Heart left ventricle (tissue), 16 donors: ENCODE data around the gene LCN2. TPM values are rescaled to one million over a fixed set of nuclear protein-coding genes. Genes with fewer than 3 reads are reported as not detected.

Experiments used
- ATAC-seq, 4 donors: fragments of 200-7000 bp; cut with Tn5 transposase; one replicate each; pipeline ENCODE4 v1.9.1; 2020 to 2022; ENCODE audit warnings: moderate library complexity in 4 of 4, mild to moderate bottlenecking in 3 of 4, moderate number of reproducible peaks in 1 of 4
- DNase-seq, 5 donors: peaks; one replicate each; pipeline ENCODE4 v3.0.0-alpha.2; 2020
- H3K27ac ChIP-seq, 12 donors: fragments of 200-600 bp; sonication (generic) in 4 of 12; one replicate each; pipeline versions ENCODE4 v1.5.0 to v1.8.0; 2016 to 2022; ENCODE audit warnings: mild to moderate bottlenecking in 2 of 12
- H3K27me3 ChIP-seq, 9 donors: fragments of 200-600 bp; sonication (generic) in 2 of 9; one replicate each; pipeline versions ENCODE4 v1.5.1 to v1.8.0; 2016 to 2022; ENCODE audit warnings: mild to moderate bottlenecking in 3 of 9
- H3K36me3 ChIP-seq, 9 donors: fragments of 200-600 bp; sonication (generic) in 2 of 9; one replicate each; pipeline versions ENCODE4 v1.5.0 to v1.8.0; 2018 to 2022; ENCODE audit warnings: mild to moderate bottlenecking in 2 of 9
- H3K4me1 ChIP-seq, 12 donors: fragments of 200-600 bp; sonication (generic) in 4 of 12; one replicate each; pipeline versions ENCODE4 v1.5.0 to v1.8.0; 2016 to 2022; ENCODE audit warnings: mild to moderate bottlenecking in 3 of 12
- H3K4me3 ChIP-seq, 12 donors: fragments of 200-600 bp; sonication (generic) in 4 of 12; one replicate each; pipeline versions ENCODE4 v1.5.0 to v1.8.0; 2017 to 2022; ENCODE audit warnings: mild to moderate bottlenecking in 9 of 12, moderate library complexity in 4 of 12
- H3K9me3 ChIP-seq, 12 donors: fragments of 200-600 bp; sonication (generic) in 4 of 12; one replicate each; pipeline versions ENCODE4 v1.5.0 to v1.8.0; 2016 to 2022; ENCODE audit warnings: mild to moderate bottlenecking in 1 of 12
- POLR2A ChIP-seq, 2 donors: fragments of 450-650 bp; IDR thresholded peaks; one replicate each; pipeline ENCODE4 v1.6.1; 2017; ENCODE audit warnings: antibody characterized with exemption in 2 of 2, mild to moderate bottlenecking in 2 of 2, moderate library complexity in 2 of 2
- WGBS, 4 donors: extraction: QIAGEN DNeasy Blood & Tissue Kit in 2 of 4; methylation state at CpG; one replicate each; pipeline versions ENCODE4 v1.1.5 to v1.1.7; 2013 to 2018; 5-methylcytosine and 5-hydroxymethylcytosine counted together
- intact Hi-C, 10 donors: fragments of 100-400 bp; cut with DNase I; formaldehyde crosslinking; loops; one replicate each; pipeline versions ENCODE4 v1.11.1 to v1.14.2; 2022
- polyA plus RNA-seq, 2 donors: library from polyadenylated mRNA; stranded (reverse); fragments of 200-250 nt; gene quantifications; one replicate each; pipeline ENCODE4 v1.2.3, GENCODE V29; 2013
- total RNA-seq, 9 donors: library from RNA; depleted of rRNA in 2 of 9; stranded (reverse); fragments of >200 nt in 2 of 9; fragmentation: NEBNext Ultra II Directional in 3 of 9; extraction: Animal tissue kit (Norgen Biotek cat#: 25700) in 3 of 9; gene quantifications; one replicate each; pipeline versions ENCODE4 v1.1.0 to v1.2.4, GENCODE V29; 2016 to 2023
- TF ChIP-seq, protein P1 (sequence below), 12 donors: fragments of 200-600 bp; sonication (generic) in 4 of 12; IDR thresholded peaks; one replicate each; pipeline versions ENCODE4 v1.5.0 to v1.8.0; 2018 to 2022; ENCODE audit warnings: antibody characterized with exemption in 12 of 12, mild to moderate bottlenecking in 5 of 12
- donor health status: ischemic (EF 13 %, LVEDD 7.1; RV severe dilation, severe dysfunction).
- donor health status: healthy with polysubstance abuse.
- donor health status: DM: no; HTN: yes; CAD: no.
- donor health status: DM: no; HTN: no; CAD: no.
- donor health status: ischemic (EF 25% LVEDD 6.9; RV normal size, moderate dysfunction).
- donor health status: ischemic (EF 25% LVEDD 5.7; RV mildly dilated, moderate dysfunction).
- donor health status: healthy.
- donor health status: DM: yes; HTN: yes; CAD: no.
- donor health status: ischemic (EF 35%, LVEDD 5.7; RV mildly dilated, moderate dysfunction).
- donor health status: nonischemic (EF 11% LVEDD 7.7; RV severe dilation, severe dysfunction).
- donor health status: DM: yes; HTN: yes; CAD: no.
- donor health status: PGD.
- donor health status: ischemic (EF 29% LVEDD 5.4; RV normal size, mild dysfunction).
- donor health status: nonischemic (EF 23%, LVEDD 6.1; RV moderate dilation, normal function).

Gene LCN2
- total and polyA plus RNA-seq, 11 donors: 1.1 to 5.8 TPM; not detected in 9

DNA sequence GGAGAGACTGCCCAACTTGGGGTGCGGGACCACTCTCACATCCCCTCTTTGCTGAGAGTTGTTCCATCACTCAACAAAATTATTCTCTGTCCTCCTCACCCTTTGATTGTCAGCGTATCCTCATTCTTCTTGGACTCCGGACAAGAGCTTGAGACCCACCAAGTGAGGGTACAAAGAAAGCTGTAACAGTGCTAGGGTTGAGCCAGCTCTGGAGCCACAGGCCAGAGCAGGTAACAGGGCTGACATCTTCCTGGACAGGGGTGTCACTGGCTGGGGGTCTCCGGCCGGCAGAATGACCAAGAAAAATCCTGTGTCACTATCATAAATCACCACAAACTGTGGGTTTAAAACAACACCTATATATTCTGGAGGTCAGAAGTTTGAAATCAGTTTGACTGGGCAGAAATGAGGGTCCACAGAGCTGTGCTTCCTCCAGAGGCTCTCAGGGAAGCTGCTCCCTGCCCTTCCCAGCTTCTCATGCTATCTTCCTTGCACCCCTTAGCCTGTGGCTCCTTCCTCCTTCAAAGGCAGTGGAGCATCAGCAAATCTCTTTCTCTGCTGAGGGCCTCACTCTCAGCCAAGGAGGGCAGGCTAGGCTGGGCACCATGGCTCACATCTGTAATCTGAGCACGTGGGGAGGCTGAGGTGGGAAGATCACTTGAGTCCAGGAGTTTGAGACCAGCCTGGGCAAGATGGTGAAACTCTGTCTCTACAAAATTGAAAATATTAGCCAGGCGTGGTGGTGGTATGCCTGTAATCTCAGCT, 6.7 kb downstream of the LCN2 start:
- TF ChIP-seq POLR2A (IDR thresholded peaks at IDR 0.05): no peak
- TF ChIP-seq, protein P1, sequence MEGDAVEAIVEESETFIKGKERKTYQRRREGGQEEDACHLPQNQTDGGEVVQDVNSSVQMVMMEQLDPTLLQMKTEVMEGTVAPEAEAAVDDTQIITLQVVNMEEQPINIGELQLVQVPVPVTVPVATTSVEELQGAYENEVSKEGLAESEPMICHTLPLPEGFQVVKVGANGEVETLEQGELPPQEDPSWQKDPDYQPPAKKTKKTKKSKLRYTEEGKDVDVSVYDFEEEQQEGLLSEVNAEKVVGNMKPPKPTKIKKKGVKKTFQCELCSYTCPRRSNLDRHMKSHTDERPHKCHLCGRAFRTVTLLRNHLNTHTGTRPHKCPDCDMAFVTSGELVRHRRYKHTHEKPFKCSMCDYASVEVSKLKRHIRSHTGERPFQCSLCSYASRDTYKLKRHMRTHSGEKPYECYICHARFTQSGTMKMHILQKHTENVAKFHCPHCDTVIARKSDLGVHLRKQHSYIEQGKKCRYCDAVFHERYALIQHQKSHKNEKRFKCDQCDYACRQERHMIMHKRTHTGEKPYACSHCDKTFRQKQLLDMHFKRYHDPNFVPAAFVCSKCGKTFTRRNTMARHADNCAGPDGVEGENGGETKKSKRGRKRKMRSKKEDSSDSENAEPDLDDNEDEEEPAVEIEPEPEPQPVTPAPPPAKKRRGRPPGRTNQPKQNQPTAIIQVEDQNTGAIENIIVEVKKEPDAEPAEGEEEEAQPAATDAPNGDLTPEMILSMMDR (IDR thresholded peaks at IDR 0.05): no peak
- WGBS, 4 donors: 82 to 92% (median 89%) methylated on average over 7 of the region's 7 CpGs
- H3K36me3 ChIP-seq: no peaks in the 10 kb centered on the region
- DNase-seq (peak in 2 of 5 donors; percentile 4 to 16), ATAC-seq (no peak)
- no peak overlapping the region for H3K27ac ChIP-seq
- intact Hi-C loops: no loop called here
- H3K4me3 ChIP-seq: no peak overlapping the region
- H3K4me1 ChIP-seq: peaks cover 0 to 12% (median 7%) of the 10 kb centered on the region in 12 donors
- H3K9me3 ChIP-seq: no peaks in the 10 kb centered on the region
- no peaks in the 10 kb centered on the region for H3K27me3 ChIP-seq

GRCh38 chr9:128159522-128159783, 10.2 kb downstream of the LCN2 start:
- WGBS, 4 donors: 31 to 35% (median 33%) methylated on average over 8 to 11 of the region's 11 CpGs
- Histone ChIP-seq H3K36me3 (peaks cover 0 to 23% (median 12%) of the 10 kb centered on the region in 9 donors), H3K27ac (peak overlapping the region in 11 of 12 donors; percentile 58 to 87 (median 76)), H3K4me1 (peaks cover 0 to 23% (median 9%) of the 10 kb centered on the region in 12 donors), H3K9me3 (no peaks in the 10 kb centered on the region), H3K27me3 (no peaks in the 10 kb centered on the region), H3K4me3 (peak overlapping the region; percentile 21 to 92 (median 73))
- DNase-seq (no peak), ATAC-seq (peak in 1 of 4 donors; percentile 0)
- TF ChIP-seq, protein P1 (IDR thresholded peaks at IDR 0.05): no peak
- no peak for TF ChIP-seq POLR2A (IDR thresholded peaks at IDR 0.05)
- intact Hi-C loops: no loop called here

GRCh38 chr9:128159784-128160602, 10.7 kb downstream of the LCN2 start, which contains the start of gene BBLN:
TSS of gene BBLN (plus strand) at chr9:128160265. CDS start at chr9:128160408, 143 bp downstream.
- WGBS, 4 donors: 1% methylated on average over 36 to 77 of the region's 77 CpGs
- peak; percentile 96 to 98 (median 96) for DNase-seq
- Histone ChIP-seq H3K4me3 (peak within 1 kb of the TSS; percentile 57 to 92 (median 76)), H3K36me3 (peaks cover 0 to 28% (median 17%) of the 10 kb centered on the region in 9 donors), H3K4me1 (peaks cover 0 to 23% (median 9%) of the 10 kb centered on the region in 12 donors), H3K27ac (peak within 1 kb of the TSS in 11 of 12 donors; percentile 60 to 88 (median 77)), H3K27me3 (no peaks in the 10 kb centered on the region), H3K9me3 (no peaks in the 10 kb centered on the region)
- ATAC-seq: peak; percentile 92 to 96 (median 94)
- intact Hi-C loops: loop anchor here in 1 of 10 donors (2.0 kb wide), 1 partner anchor 31 kb away; no protein-coding TSS in a partner anchor
- TF ChIP-seq, protein P1 (IDR thresholded peaks at IDR 0.05): no peak
- TF ChIP-seq POLR2A (IDR thresholded peaks at IDR 0.05): peak in 1 of 2 donors; percentile 67

DNA sequence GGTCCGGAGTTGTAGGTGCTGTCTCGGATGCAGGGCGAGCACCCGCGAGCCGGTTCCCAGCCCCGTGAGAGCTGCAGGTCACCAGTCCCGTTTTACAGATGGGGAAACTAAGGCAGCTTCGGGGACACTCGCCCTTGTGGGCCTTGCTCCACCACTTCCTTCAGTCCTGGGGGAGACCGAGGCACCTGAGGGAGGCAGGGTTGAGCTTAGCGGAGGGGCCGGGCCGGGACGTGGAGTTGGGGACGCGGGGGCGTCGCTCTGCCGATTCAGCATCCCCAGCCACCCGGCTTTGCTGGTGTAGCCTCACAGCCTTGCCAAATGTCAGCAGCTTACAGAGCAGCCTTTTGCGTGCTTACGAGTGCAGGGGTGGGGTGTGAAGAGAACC, 11.3 kb downstream of the LCN2 start:
- DNase-seq (peak in 2 of 5 donors; percentile 36 to 44), ATAC-seq (peak in 2 of 4 donors; percentile 2 to 5)
- Histone ChIP-seq H3K36me3 (peaks cover 0 to 34% (median 23%) of the 10 kb centered on the region in 9 donors), H3K4me3 (peak overlapping the region; percentile 57 to 92 (median 76)), H3K27me3 (no peaks in the 10 kb centered on the region), H3K4me1 (peaks cover 0 to 23% (median 9%) of the 10 kb centered on the region in 12 donors), H3K27ac (peak overlapping the region in 11 of 12 donors; percentile 32 to 88 (median 76)), H3K9me3 (no peaks in the 10 kb centered on the region)
- intact Hi-C loops: loop anchor here in 1 of 10 donors (2.0 kb wide), 1 partner anchor 32 kb away; no protein-coding TSS in a partner anchor
- WGBS, 4 donors: 2 to 19% (median 2%) methylated on average over 2 to 23 of the region's 23 CpGs
- TF ChIP-seq, protein P1 (IDR thresholded peaks at IDR 0.05): no peak
- no peak for TF ChIP-seq POLR2A (IDR thresholded peaks at IDR 0.05)
